HG02885 (cell line): Measurements from ENCODE around the gene TBC1D10B.

Source experiments
- ATAC-seq: cut with Tn5 transposase; IDR thresholded peaks from one replicate; pipeline ENCODE4 v1.9.1; 2021; ENCODE audit warnings: mild to moderate bottlenecking; ENCODE audit not compliant: unreplicated experiment, poor library complexity

The TBC1D10B gene

DNA sequence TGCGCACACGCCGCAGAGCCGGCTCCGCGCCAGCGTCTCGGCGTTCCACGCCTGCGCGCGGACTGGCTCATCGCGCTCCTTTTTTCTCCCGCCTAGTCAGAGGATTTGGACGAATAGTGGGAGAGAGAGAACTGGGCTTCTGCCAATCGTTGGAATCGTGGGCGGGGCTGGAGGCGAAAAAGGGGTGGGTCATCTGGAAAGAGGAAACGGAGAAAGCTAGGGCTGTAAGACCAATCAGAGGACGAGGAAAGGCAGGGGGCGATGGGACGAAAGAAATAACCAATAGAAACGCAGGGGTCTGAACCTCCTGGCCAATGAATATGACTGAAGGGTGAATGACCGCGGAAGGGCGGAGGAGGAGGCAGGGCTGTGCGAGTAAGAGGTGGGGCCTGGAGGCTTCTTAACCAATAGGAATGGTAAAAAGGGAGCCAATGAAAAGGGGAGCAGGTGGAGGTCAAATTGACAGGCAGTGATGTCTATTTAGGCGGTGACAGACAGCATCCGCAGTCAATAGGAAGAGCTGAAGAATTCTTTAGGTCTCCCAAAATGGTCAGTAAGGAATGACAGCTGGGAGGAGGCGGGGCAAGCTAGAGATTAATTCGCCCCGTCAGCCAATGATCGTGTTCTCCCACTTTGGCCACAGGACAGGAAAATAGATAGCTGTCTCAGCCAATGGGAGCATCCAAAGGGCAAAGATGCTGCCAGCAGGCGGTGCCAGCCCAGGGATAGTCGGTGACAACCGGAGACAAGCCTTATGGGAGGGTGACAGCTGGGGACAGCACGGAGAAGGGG, at the start of gene TBC1D10B:
Gene TBC1D10B, minus strand, starts transcription at position 39 of the 792 bp plus-strand sequence. CDS start 311 bp downstream, outside the sequence.
- peak; percentile 84 for ATAC-seq

GRCh38 chr16:30418350-30419181, 48.3 kb upstream of the TBC1D10B start:
- no peak for ATAC-seq

DNA sequence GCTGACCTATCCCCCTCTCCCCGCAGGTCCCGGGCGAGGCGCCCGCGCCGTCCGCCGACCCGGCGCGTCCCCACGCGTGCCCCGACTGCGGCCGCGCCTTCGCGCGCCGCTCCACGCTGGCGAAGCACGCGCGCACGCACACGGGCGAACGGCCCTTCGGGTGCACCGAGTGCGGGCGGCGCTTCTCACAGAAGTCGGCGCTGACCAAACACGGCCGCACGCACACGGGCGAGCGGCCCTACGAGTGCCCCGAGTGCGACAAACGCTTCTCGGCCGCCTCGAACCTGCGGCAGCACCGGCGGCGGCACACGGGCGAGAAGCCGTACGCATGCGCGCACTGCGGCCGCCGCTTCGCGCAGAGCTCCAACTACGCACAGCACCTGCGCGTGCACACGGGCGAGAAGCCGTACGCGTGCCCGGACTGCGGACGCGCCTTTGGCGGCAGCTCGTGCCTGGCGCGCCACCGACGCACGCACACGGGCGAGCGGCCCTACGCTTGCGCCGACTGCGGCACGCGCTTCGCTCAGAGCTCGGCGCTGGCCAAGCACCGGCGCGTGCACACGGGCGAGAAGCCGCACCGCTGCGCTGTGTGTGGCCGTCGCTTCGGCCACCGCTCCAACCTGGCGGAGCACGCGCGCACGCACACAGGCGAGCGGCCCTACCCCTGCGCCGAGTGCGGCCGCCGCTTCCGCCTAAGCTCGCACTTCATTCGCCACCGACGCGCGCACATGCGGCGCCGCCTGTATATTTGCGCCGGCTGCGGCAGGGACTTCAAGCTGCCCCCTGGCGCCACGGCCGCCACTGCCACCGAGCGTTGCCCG, 47.4 kb upstream of the TBC1D10B start:
- ATAC-seq, result peak; percentile 81

DNA sequence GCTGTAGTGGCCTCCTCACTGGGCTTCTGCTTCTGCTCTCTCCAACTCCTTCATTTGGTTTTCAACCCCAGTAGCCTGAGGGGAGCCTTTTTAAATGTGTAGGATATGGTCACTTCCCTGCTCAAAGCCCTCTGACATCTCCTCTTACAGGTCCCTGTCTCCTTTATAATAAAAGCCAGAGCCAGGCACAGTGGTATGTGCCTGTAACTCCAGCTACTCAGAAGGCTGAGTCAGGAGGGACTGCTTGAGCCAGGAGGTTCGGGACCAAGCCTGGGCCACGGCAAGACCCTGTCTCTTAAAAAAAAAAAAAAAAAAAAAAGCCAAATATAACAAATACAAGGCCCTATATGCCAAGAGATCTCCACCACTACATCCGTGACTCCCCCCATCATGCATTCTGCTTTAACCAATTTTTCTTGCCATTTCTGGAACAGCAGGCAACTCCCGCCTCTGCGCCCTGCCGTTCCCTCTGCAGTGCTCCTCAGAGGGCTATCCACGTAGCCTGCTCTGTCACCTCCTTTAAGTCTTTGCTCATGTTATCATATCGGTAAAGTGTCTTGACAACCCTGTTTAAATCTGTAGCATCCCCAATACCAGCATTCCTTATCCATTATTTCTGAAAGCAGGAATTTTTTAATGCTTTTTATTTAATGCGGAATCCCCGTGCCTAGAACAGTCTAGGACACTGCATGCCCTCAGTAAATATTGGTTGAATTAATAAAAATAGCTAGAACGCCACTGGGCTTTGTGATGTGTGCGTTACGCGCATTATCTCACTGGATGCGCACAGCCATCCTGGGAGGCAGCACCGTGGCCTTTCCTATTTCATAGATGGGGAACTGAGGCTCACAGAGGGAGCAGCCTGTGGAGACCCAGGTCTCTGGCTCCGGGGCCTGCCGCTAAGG, 46.6 kb upstream of the TBC1D10B start:
- ATAC-seq, result no peak

DNA sequence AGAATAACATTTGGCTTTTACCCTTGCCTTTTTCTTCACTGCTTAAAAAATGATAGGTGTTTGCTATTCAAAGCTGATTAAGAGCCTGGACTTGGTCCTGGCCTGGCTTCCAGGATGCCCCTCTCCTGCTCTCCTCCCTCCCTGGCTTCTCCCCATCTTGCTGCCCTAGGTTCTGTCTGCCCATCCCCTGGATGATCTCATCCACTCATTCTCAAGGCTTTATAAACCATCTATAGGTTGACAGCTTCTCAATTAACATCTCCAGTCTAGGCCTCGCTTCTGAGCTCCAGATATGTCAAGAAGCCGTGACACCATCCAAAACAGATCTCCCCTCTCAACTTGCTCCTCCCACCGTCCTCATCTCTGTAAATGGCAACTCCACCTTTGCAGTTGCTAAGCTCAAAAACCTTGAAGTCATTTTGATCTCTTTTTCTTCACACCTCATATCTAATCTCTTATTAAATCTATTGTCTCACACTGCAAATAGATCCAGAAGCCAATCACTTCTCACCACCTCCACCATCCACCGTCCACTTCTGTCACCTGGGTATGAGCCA, 45.8 kb upstream of the TBC1D10B start:
- ATAC-seq, result no peak

DNA sequence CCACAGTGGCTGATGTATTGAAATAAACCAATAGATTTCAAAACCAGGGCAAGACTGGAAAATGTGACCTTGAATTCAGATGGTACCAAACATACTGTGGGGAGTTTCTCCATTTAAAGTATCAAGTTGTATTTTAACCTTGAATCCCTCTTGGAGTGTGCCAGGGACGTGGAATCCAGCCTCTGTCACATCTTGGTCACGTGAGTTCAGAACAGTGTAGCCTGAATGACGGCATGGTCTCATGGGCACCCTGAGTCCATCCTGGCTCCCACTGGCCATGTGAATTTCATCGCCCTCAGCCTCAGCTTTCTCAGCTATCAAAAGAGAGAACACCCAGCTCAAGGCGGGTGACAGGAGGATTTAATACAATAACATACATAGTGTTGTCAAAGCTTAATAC, 43.9 kb upstream of the TBC1D10B start:
- ATAC-seq, result no peak

GRCh38 chr16:30413112-30413806, 43.0 kb upstream of the TBC1D10B start:
- no peak for ATAC-seq

- peak; percentile 48 for ATAC-seq
These were observed 39.1 kb upstream of the TBC1D10B start for GRCh38 chr16:30409125-30410060.

- ATAC-seq, result no peak
These were observed 37.7 kb upstream of the TBC1D10B start for GRCh38 chr16:30407804-30408534.

DNA sequence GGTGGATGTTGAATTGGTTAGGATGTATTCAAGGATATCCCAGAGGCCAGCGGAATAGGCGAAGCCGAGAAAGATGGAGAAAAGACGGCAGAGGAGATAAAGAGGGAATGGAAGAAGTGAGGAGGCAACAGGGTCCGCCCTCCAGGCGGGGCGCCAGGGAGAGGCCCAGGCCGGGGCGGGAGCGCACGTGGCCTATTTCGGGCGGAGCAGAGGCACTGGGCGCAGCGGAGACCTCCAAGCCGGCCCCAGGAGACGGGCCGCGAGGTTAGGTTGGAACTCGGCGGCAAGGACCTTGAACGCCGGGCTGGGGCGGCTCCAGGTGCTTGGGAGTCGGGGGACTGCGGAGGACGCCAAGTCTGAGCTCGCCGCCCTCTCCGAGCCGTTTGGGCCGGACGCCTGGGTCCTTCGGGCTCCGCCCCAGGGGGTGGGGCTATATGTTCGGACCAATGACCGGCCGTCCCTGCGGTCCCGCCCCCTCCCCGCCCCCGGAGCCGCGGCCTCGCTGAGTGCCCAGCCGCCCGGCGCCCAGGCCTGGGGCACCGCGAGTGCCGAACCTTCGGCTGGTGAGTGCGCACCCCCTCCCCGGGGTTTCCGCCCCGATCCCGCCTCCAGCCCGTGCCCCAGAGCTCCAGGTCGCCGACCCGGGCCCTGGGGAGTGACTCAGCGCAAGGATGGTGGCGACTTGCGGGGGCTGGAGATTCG, 37.0 kb upstream of the TBC1D10B start, which contains the start of gene ZNF771:
Gene ZNF771, plus strand, starts transcription at position 505 of the 702 bp plus-strand sequence. CDS start 448 bp downstream, outside the sequence.
- ATAC-seq, result peak; percentile 88

- peak; percentile 4 for ATAC-seq
These were observed 36.5 kb upstream of the TBC1D10B start for GRCh38 chr16:30406795-30407101.

DNA sequence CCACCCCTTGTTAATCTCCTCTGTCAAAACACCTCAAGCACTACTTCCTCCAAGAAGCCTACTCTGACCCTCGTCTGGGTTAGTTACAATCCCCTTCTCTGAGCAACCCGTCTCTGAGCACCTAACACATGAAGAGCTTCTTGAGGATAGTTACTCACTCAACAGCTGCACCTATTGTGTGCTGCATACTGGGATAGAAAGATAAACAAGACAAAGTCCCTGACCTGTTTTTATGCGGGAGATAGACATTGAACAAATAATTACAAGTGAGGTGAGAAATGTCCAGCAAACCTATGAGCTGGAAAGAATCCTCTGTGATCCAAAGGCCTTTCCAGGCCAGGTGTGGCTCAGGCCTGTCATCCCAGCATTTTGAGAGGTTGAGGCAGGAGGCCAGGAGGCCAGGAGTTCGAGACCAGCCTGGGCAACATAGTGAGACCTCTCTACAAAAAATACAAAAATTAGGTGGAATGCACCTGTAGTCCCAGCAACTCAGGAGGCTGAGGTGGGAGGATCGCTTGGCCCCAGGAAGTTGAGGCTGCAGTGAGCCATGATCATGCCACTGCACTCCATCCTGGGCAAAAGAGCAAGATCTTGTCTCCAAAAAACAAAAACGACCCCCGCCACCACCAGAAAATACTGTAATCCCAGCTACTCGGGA, 31.6 kb upstream of the TBC1D10B start:
- ATAC-seq, result no peak

- no peak for ATAC-seq
These were observed 29.3 kb upstream of the TBC1D10B start for GRCh38 chr16:30399435-30400186.

DNA sequence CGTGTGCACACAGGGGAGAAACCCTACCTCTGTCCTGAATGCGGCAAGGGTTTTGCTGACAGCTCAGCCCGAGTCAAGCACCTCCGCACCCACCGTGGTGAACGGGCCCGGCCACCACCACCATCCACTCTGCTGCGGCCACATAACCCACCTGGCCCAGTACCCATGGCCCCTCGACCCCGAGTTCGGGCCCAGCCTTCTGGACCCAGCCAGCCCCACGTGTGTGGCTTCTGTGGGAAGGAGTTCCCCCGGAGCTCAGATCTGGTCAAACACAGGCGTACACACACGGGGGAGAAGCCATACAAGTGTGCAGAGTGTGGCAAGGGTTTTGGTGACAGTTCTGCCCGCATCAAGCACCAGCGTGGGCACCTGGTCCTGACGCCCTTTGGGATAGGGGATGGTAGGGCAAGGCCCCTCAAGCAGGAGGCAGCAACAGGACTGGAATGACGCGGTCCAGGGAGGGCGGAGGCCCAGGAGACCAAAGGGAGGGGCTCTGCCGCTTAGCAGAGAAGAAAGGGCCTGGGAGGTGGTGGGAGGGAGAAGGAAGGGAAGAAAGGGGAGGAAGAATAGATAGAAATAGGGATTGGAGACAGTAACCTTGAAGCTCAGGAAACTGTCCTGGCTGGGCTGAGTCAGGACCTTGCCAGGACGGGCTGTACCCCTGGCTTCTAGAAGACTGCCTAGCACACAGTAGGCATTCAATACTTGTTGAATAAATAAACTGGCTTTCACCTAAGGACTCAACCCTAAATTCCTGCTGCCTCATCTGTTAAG, 28.6 kb upstream of the TBC1D10B start:
- ATAC-seq, result no peak
